Measurements from ENCODE around the gene ERCC6L2. TPM values are rescaled to one million over a fixed set of nuclear protein-coding genes. Genes with fewer than 3 reads are reported as not detected.

Gene ERCC6L2
- total and polyA plus RNA-seq, 10 of the 15 experiments (the other 5 are each of a cell fraction or from before 2014, with no cell fraction given): 8.1 to 45.0 (median 22.6) TPM

DNA sequence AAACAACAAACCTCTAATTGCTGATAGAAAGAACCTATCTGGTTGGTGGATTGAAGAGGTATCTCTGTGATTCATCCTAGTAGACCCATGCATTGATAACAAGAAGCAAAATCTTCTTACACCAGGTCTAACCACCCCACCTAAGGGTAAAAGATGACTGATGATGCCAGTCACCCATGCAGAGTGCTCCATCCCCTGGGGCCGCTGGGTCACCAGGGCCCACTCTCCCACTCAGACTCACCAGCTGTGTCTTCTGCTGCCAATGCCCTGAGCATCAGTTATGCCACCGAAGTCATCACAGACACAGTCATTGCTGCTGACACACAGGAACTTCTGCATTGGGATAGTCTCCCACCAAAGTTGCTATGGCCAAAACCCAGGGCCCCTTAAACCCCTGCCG is 44.7 kb upstream of the ERCC6L2 start:
- SMC1A ChIA-PET (ENCODE audit: uncharacterized antibody, unreplicated experiment): no interaction called here
- no peak for FAIRE-seq
- Histone ChIP-seq H3K4me1 (ENCODE audit: control insufficient read depth, insufficient read depth, low read length) (peaks cover 6% of the 10 kb centered on the region; the same call in 1 of the 2 replicates), H3K36me3 (ENCODE audit: control insufficient read depth in 2 of 2, insufficient read depth in 2 of 2, low read length in 1 of 2) (no peaks in the 10 kb centered on the region), H3K9me3 (replicated peaks; ENCODE audit: control insufficient read depth, insufficient read depth, low read length) (no peaks in the 10 kb centered on the region), H3K27ac (ENCODE audit: control insufficient read depth, insufficient read depth) (no peak overlapping the region), H3K9ac (ENCODE audit: control insufficient read depth, insufficient read depth, low read length) (no peak overlapping the region), H3K79me2 (ENCODE audit: control insufficient read depth, insufficient read depth, low read length) (no peaks in the 10 kb centered on the region), H4K20me1 (ENCODE audit: control insufficient read depth, insufficient read depth) (0 out of 2 replicates have a peak, but pooled peaks cover 3% of the 10 kb centered on the region), H3K4me3 (no peak overlapping the region), H2AFZ (ENCODE audit: control insufficient read depth, low read depth, low read length) (no peak overlapping the region), H3K4me2 (ENCODE audit: control insufficient read depth, insufficient read depth) (no peak overlapping the region), H3K27me3 (replicated peaks in 1 of 2; ENCODE audit: control insufficient read depth in 2 of 2, insufficient read depth in 2 of 2, low read length in 1 of 2) (peaks cover 0 to 3% of the 10 kb centered on the region in 2 experiments; a peak in 3 of 4 replicates)
- CTCF ChIA-PET: interaction anchor here (0.5 kb wide), 1 partner anchor 196 kb away, joined by 3 read pairs; no protein-coding TSS in a partner anchor
- RAD21 ChIA-PET (ENCODE audit: unreplicated experiment): no interaction called here
- intact Hi-C loops (cut with micrococcal nuclease; ENCODE audit: unreplicated experiment) (no loop called here), in situ Hi-C loops (cut with MboI) (no loop called here)
- ATAC-seq: no peak
- no peak for DNase-seq (ENCODE audit: low read depth, low spot score)
- WGBS (ENCODE audit: insufficient coverage, insufficient replicate concordance, low lambda C conversion rate, missing lambda C conversion rate): 18% methylated on average over 3 of the region's 3 CpGs
- no TSS peak for BruUV-seq (replicated peaks)
- POLR2A ChIA-PET: no interaction called here
- TF ChIP-seq HCFC1 (IDR thresholded peaks at IDR 0.05; ENCODE audit: low read length) (no peak), MEF2A (IDR thresholded peaks at IDR 0.05; ENCODE audit: insufficient read depth, low read depth, low read length) (no peak), RELA (IDR thresholded peaks at IDR 0.05; ENCODE audit: borderline replicate concordance, partially characterized antibody) (no peak), NR2F1 (conservative IDR thresholded peaks at IDR 0.05) (no peak), ZNF217 (IDR thresholded peaks at IDR 0.05) (no peak), TARDBP (IDR thresholded peaks at IDR 0.05; ENCODE audit: borderline replicate concordance) (no peak), CREM (IDR thresholded peaks at IDR 0.05; ENCODE audit: low read depth) (no peak), NR2C2 (IDR thresholded peaks at IDR 0.05; ENCODE audit: borderline replicate concordance, control insufficient read depth, insufficient read length, low read depth) (no peak), CREB1 (IDR thresholded peaks at IDR 0.05; ENCODE audit: low read depth) (no peak), SMAD5 (IDR thresholded peaks at IDR 0.05; ENCODE audit: low read depth) (no peak), IRF4 (IDR thresholded peaks at IDR 0.05; ENCODE audit: low read depth, low read length) (no peak)
- TF ChIP-seq, protein P1, sequence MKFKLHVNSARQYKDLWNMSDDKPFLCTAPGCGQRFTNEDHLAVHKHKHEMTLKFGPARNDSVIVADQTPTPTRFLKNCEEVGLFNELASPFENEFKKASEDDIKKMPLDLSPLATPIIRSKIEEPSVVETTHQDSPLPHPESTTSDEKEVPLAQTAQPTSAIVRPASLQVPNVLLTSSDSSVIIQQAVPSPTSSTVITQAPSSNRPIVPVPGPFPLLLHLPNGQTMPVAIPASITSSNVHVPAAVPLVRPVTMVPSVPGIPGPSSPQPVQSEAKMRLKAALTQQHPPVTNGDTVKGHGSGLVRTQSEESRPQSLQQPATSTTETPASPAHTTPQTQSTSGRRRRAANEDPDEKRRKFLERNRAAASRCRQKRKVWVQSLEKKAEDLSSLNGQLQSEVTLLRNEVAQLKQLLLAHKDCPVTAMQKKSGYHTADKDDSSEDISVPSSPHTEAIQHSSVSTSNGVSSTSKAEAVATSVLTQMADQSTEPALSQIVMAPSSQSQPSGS (IDR thresholded peaks at IDR 0.05; ENCODE audit: low read length): no peak

Measured in GM12878 (cell line).